EL (cell line): Measurements from ENCODE around the gene GPR27.

Experiments used
- DNase-seq: peaks from one replicate; pipeline ENCODE4 v3.0.0-alpha.2; 2016

GPR27 gene

DNA sequence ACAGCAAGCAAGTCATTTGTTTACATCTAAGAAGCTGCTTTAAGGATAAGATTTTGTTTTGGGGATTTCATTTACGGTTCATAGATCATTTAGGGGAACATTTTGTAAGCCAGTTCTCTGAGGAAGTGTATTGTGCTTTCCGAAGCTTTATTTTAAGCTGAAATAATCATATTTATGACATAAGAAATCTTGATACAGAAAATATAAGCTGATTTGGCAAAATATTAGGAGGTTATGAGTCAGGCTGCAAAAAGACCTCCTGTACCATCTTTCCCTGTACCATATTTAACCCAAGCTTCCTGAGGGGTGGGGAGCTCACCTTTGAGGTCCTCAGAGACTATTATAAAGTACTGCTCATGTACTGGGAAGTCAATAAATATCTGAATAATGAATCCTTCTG is 20.3 kb upstream of the GPR27 start:
- DNase-seq, result no peak

DNA sequence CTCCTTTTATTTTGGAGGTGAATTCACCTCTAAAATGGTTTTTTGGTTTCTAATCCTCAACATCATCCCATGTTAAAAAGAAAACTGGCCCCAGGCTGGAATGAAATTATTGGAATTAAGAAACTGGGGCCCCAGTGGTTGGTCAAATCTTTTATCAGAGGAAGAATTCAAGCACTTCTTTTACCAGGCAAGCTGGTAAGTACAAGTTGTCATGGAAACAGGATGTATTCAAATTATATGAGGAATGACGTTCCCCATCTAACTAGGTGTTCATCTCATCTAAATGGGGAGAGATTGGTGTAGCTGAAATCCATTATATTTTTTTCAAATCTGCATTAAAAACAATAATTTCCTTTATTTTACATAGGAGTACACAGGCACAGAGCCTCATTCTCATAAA is 18.8 kb upstream of the GPR27 start:
- no peak for DNase-seq

DNA sequence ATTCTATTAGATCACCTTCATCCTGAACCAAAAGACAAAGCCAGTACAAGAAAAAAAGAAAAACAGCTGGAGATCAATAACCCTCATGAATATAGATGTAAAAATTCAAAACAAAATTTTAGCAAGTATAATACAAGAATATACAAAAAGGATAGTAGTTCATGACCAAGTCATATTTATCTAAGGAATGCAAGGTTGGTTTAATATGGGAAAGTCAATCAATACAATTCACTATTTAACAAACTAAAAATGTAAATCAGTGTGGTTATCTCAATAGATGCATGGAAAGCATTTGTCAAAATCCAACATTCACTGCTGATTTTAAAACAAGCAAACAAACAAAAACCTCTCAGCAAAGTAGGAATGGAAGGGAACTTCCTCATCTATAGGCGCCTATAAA is 11.0 kb upstream of the GPR27 start:
- no peak for DNase-seq

DNA sequence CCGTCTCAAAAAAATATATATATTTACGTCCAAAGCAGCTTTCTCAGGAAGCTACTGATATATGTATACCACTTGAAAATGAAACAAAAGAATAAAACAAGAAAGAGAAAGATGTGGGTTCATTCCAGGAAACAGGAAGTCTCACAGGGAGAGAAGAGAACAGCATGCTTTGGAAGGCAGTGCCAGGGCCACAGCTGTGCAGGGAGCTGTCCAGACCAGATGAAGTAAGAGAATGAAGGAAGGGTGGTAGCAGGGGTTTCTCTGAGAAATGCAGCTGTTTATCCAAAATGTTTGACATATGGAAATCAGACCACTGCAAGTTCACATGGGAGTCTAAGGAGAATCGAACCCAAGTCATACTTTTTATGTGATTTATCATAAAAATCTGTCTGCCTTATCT is 8.9 kb upstream of the GPR27 start:
- no peak for DNase-seq

DNA sequence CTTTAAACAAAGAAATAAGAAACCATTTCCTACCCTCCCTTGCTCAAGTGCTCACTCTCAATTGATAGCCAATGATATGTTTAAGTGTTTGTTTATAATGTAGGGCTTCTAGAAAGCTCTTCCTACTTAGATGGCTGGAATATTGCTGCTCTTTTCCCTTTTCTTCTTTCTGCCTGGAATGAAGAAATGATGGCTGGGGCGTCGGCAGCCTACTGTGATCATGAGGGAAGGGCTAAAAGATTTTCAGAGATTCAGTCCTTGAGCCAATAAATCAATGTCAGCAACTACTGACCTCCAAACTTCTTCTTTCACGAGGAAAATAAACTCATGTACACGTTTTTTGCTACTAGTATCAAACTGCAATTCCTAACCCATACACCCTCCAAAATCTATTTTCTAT is 2.1 kb upstream of the GPR27 start:
- DNase-seq, result no peak

DNA sequence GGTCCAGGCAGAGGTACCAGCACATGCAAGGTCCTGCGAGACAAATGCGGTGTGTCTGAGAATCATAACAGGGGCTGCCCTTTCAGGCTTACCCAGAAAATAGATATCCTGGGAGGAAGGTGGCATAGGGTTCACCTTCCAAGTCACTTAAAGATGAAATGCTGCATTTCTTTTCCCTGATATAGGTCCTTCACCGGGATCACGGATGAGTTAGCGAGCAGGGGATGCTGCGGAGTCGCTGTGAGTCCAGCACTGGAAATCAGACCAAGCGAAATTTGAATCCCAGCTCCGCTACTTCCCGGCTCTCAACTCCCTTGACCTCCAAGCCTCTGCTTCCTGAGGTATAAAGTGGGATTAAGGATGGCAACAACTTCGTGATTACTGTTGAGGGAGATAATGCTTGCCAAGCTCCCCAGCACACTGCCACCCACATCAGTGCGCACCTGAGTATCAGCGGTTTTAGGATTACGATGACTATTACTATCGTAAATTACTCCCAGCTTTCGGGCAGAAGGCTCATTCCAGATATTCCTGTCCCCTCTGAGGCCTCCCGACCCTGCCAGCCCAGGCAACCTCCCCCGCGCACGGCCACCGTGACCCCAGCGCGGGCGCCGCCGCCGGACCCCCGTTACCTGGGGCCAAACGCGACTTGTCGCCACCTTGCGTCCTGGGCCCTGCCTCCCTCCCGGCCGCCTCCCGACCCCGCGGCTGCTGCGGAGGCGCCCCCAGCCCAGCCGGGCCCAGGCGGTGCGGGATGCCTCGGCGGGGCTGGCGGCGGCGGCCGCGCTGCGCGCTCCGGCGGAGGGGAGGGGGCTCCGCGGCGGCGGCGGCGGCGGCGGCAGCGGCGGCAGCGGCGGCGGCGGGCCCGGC is 589 bp upstream of the GPR27 start:
- DNase-seq, result no peak

DNA sequence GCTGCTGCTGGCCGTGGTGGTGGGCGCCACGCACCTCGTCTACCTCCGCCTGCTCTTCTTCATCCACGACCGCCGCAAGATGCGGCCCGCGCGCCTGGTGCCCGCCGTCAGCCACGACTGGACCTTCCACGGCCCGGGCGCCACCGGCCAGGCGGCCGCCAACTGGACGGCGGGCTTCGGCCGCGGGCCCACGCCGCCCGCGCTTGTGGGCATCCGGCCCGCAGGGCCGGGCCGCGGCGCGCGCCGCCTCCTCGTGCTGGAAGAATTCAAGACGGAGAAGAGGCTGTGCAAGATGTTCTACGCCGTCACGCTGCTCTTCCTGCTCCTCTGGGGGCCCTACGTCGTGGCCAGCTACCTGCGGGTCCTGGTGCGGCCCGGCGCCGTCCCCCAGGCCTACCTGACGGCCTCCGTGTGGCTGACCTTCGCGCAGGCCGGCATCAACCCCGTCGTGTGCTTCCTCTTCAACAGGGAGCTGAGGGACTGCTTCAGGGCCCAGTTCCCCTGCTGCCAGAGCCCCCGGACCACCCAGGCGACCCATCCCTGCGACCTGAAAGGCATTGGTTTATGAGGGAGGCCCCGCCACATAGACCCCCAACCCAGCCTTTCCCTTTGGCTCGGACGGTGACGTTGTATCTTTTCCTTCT is 1.1 kb downstream of the GPR27 start:
- no peak for DNase-seq

DNA sequence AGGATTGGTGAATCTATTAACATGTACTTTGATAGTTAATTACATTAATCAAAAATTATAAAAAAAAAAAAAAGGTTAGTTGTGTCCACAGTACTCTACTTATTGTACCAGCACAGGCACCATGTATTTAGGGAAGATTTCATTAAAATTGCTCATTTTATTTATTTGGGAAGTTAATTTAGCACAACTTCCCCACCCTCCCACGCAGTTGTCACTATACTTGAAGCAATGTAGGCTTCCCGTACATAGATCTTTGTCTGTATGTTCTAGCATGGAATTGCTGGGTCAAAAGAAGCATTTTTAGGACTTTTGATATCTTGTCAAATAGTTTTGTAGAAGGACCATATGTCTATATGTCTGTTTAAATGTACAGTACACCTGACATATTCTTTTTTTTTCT is 4.4 kb downstream of the GPR27 start:
- DNase-seq, result no peak

DNA sequence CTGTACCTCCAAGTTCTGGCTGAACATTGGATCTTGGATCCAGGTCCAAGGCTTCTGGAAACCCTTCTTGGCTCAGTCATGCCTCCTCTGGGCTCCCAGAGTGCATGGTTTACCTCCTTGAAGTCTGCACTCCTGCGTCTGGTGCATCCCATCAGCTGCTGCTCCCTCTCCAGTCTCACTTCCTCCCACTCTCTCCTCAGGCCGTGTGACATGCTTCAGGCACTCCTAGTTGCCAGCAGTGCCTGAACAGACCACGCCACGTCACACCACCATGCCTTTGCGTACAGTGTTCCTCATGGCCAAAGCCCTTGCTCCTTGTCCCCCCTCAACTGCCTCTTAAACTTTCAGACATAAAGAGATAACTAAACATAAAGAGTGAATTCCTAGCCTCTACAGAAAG is 5.7 kb downstream of the GPR27 start:
- no peak for DNase-seq

DNA sequence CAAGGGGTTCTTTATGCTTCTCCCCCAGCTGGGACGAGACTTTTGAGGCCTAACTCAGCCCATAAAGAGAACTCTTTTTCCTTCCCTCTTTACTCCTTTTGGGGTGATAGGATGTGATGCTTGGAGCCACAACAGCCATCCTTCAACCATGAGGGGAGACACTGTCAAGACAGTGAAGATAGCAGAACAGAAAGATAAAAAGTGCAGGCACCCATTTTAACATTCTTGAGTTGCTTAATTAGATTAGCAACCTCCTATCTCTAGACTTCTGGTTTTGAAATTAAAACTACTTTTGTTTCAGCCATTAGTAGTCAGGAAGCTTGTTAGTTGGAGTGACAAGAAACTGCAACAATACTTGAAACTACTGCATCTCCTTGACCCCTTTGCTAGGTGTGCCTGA is 6.5 kb downstream of the GPR27 start:
- DNase-seq, result no peak

DNA sequence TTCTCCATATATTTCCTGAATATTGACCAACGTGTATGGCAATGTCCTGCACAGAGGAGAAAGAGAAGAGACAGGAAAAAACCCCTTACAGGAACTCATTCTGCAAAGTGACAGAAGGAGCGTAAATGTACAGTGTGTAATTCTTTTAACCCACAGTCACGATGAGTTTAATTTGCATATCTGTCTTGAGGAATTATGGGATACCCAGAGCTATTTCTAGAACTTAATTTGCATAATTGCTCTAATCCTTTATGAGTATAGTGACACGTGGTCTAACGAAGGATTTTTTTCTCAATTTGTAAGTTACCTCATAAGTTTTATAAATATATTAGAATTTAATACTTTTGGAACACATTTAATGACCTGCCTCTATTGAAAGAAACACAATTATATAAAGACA is 9.8 kb downstream of the GPR27 start:
- no peak for DNase-seq

DNA sequence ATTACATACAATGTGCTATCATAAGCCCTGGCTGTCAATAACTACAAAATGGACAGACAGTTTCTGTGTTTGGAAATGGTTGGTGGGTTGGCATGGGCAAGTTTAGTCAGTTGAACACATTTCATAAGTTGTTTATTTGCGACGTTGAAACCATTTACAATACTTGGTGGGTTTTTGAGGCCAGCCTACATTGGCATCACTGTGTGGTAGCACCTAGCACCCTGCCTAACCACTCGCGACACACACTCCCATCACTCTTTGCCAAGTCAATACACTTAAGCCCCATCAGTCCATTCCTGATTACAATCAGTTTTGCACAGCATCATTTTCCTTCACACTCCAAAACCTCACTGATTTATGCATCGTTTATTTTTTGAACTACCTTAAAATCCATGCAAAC is 17.5 kb downstream of the GPR27 start:
- no peak for DNase-seq

DNA sequence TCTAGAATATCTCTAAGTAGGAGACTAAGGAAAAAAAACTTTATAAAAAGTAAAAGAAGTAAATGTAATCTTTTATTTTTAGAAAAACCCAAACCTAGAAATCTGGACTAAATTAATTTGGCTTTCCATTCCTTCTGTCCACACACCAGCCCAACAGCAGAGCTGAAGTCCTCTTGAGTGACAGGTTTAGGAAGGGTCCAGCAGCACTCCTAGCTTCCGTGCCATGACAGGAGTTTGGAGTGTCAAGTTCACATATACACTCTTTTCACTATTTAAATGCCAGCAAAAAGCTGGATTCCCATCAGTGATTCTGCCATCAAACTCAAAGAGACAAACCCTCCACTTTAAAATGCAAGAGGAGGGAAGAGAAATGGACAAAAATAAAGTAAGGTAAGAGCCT is 18.2 kb downstream of the GPR27 start:
- no peak for DNase-seq

DNA sequence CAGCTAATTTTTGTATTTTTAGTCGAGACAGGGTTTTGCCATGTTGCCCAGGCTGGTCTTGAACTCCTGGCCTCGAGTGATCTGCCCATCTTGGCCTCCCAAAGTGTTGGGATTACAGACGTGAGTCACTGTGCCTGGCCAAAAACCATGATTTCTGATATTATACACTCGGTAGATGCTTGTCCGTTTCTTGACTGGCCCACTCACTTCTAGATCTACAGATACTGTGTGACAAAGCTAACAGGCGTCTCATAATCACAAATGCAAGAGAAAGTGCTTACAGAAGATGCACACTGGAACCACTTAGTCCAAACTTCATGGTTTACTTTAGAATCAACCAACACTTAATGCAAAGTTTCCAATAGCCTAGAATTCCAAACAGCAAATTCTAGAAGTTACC is 22.9 kb downstream of the GPR27 start:
- DNase-seq, result no peak

DNA sequence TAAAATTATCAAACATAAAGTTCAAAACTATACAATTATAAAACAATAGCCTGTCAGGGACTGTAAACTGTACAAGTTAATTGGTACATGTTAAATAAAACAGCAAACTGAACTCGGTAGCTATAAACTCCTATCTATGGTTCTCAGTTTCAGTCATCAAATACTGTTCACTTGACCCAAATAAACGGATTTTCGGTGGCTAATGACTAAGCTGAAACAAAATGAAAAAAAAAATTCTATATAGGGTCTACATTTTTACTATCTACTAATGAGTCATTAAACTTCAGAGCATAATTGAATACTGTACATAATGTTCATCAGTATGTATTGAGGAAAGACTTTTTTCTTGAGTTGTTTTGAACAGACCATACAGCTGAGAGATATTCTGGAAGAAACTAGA is 24.7 kb downstream of the GPR27 start:
- no peak for DNase-seq

DNA sequence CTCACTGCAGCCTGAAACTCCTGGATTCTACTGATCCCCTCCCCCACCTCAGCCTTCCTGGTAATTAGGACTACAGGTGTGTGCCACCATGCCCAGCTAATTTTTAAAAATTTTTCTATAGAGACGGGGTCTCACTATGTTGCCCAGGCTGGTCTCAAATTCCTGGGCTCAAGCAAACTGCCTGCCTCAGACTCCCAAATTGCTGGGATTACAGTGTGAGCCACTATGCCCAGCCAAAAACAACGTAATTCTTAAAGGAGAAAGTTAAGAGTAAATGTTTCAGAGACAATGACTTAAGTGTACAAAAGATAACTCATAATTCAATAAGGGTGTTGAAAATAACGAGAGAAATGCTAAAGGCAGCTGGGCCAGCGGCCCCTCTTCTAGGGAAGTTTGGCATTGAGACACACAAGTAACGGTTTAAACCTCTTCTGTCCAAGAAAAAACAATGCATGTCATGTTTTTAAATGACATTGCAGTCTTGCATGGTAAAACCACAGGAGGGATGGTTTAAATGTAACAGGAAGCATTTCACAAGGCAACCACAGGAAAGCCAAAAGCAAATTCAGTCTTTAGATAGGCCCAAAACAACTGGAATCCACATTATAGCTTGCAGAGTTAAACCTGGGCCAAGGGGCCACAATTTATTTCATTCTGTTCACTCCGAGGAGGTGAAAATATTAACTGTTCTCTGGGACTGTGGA is 26.2 kb downstream of the GPR27 start:
- DNase-seq, result no peak

DNA sequence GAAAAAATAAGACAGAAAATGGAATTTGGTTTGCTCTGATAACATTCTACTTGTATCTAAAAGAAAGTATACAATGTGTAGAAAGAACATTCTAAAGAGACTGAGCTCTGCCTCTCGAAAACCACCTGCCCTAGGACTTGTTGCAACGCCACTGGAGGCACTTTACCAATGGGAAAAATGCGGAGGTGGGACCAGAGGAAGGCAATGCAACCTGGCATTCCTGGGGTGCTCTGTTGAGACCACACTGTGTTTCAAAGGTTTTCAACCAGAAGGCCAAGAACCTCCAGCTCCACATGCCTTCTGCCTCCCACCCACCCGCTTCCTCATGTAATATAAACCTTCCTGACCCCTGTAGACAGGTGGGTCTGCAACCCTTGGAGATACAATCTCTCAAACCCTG is 26.8 kb downstream of the GPR27 start:
- no peak for DNase-seq

DNA sequence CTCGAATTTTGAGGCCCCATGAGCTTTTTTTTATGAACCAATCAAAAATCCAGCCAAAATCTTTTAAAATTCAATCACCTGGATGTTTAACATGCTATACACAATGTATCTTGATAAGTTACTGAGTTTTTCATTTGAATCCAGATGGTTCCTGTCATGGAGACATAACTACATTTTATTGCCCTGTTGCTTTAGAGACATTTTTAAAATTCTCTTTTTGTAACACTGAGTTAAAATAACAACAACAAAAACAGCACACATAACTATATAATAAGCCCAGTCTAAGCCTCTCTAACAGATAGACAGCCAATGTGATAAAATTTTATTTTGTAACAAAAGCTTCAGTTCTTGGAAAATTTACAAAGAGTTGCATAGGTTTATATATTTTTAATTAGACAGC is 29.5 kb downstream of the GPR27 start:
- DNase-seq, result no peak

DNA sequence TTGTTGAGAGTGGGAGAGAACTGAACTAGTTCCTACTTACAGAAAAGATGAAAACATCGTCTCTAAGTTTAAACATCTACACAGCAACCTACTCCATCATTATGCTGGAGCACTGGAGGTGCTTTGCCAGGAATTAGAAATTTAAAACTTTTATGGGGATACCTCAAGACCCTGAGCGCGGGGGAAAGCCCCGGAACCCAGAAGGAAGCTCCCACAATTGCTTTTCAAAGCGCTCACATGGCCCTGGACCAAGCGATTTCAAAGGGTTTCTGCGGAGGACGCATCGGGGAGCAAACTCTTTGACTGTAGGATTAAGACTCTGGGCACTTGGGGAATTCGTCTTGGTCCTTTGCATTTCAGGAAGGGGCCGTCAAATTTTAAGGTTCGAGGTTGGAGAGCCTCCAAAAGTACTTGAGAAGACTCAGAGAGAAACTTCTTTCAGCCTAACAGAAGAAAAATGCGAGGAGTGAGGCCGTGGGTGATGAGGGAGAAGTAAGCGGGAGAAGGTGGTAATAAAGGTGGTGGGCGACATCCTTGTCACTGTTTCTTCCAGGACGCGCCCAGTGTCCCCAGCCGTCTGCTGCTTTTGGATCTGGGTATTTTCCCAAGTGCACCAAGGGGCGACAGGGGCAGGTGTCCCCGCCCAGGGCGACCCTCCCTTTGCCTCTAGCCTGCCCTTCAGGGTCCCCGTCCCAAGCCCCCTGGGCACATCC is 30.7 kb downstream of the GPR27 start:
- no peak for DNase-seq

DNA sequence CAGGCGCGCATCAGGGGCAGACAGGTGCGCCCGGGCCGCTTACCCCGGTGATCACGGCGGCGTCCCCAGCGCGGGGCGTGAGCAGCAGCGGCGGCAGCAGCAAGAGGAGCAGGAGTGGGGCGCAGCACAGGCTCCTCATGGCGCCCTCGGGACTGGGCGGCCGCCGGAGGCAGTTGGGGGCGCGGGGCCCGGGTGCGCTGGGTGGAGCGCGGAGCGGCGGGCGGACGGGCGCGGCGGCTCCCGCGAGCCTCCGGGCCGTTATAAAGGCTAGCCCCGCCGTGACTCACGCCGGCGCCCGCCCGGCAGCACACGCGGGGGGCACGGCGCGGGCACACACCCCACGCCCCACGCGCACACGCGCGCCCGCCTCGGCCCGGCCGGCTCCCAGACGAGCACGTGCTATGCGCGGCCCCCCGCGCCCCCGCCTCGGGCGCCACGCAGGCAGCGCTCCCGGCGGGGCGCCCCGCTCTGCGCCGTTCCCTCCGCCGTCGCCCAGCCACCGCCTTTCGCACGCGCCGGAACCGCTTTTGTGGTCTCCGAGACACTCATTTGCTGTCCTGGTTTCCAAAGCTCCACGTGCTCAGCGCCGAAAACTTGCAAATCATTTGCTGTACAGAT is 31.4 kb downstream of the GPR27 start, which contains the start of gene PROK2:
Gene PROK2, minus strand, starts transcription at position 235 of the 618 bp plus-strand sequence. Its CDS starts 96 bp downstream, at position 139.
- DNase-seq, result no peak

DNA sequence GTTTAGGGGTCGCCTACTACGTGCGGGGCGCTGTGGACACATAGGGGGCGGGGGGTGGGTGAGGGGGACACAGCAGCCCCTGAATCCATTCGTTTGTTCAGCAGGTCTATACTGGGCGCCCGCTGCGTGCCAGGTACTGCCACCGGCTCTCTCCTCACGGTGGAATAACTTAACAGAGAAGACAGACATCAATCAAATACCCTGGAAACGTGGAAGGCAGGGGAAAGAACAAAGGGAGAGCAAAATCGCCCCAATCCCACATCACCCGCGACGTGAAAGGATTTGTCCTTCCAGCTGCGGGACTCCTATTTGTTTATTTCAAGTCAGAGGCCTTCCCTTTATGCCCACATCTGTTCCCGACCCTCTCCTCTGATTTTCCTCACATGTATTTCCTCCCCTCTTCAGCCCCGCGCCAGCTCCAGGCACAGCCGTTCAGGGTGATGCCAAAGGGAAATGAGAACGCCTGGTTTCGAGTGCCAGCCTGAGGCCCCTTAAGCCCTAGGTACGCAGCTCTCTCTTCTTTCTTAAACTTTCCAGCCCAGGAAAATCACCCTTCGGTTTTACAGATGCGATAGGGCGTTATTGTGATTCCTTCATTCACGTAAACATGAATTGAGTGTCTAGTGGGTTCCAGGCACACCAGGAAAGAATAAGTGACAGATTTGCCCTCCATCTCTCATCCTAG is 32.0 kb downstream of the GPR27 start:
- DNase-seq, result no peak

DNA sequence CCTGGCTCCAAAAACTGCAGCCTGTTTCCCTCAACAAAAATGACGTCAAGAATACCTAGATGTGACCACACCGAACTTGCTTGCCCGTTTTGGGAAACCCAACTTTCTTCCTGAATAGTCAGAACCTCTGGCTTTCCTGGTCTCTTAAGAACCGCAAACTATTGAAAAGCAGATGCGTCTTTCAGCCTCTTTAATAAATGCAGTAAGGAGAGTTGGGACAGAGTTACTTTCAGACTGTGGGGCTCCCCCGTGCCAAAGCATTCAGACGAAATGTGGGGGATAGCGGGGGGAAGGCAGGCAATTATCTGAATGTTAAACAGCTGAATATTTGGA is 32.5 kb downstream of the GPR27 start:
- DNase-seq, result no peak
